ENCODE data around the gene TAF1C. TPM values are rescaled to one million over a fixed set of nuclear protein-coding genes. Genes with fewer than 3 reads are reported as not detected.
A peak's percentile ranks its signal among the peaks of the same experiment; 100 is the strongest.

Gene TAF1C
- total RNA-seq, 4 donors from 2014 or later = 24.4 to 73.9 (median 33.3) TPM

DNA sequence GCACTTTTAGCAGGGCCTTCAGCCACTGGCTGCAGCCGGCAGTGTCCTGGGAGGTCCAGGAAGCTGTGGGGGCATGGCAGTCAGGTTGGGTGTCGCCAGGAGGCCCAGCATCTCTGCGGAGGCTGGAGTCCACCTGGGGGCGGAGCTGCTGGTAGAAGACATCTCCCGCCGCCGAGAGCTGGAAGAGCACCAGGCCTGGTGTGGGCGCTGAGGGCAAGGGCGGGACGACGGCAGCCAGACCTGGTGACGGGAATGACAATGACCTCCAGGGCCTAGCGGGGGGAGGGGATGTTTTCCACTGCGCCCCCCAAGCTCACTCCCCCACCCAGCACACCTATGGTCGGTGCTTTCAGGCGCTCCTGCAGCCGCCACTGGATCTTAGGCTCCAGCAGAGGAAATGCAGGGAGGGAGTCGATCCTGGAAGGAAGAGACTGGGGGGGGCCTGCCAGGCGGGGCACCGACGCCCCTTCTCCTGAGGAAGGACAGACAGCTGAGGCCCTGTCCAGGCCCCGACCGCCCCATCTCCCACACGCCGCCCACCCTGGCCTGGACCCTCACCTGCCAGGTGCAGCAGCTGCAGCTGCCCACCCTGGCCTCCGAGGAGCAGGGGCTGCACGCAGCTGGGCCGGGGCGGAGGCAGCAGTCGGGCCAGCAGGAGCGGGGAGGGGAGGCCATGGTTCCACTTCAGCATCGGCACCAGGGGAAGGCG, 7.1 kb downstream of the TAF1C start:
- DNase-seq (ENCODE audit: low spot score) = no peak
- no peak for ATAC-seq (ENCODE audit: low FRiP score)

DNA sequence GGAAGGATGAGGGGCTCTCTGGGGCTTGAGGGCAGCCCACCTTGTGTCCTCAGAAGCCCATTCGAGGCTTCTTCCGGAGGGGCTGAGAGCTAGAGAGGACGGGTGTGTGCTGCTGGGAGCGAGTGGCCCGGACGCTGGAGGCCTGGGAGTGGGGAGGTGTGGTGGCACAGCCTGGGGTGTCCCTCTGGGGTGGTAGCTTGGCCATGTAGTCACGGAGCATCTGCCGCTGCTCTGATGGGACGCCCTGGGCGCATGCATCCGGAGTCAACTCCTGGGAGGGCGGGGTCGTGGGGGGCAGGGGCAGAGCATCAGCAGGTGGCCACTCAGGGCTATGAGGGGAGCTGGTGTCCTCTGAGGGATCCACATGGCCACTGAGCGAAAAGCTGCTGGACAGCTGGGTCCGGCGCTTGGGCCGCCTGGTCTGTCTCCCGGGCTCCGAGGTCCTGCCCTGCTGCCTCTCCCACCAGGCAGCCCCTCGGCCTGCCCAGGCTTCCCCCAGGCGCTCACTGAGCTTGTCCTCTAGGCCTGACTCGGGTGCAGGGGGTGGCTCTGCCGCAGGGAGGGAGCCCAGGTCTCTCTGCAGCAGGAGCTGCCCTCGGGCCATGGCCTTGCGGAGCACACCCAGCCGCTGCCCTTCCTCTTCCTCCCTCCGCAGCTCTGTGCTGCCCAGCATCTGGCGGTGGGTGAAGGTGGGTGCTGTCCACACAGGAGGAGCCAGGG, 7.8 kb downstream of the TAF1C start:
- TF ChIP-seq, protein P1, sequence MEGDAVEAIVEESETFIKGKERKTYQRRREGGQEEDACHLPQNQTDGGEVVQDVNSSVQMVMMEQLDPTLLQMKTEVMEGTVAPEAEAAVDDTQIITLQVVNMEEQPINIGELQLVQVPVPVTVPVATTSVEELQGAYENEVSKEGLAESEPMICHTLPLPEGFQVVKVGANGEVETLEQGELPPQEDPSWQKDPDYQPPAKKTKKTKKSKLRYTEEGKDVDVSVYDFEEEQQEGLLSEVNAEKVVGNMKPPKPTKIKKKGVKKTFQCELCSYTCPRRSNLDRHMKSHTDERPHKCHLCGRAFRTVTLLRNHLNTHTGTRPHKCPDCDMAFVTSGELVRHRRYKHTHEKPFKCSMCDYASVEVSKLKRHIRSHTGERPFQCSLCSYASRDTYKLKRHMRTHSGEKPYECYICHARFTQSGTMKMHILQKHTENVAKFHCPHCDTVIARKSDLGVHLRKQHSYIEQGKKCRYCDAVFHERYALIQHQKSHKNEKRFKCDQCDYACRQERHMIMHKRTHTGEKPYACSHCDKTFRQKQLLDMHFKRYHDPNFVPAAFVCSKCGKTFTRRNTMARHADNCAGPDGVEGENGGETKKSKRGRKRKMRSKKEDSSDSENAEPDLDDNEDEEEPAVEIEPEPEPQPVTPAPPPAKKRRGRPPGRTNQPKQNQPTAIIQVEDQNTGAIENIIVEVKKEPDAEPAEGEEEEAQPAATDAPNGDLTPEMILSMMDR (IDR thresholded peaks at IDR 0.05) = no peak
- DNase-seq (ENCODE audit: low spot score) (no peak), ATAC-seq (ENCODE audit: low FRiP score) (no peak)

More for the DNA sequence above, 7.1 kb downstream of the TAF1C start:
- TF ChIP-seq, protein P1 (IDR thresholded peaks at IDR 0.05) = no peak

DNA sequence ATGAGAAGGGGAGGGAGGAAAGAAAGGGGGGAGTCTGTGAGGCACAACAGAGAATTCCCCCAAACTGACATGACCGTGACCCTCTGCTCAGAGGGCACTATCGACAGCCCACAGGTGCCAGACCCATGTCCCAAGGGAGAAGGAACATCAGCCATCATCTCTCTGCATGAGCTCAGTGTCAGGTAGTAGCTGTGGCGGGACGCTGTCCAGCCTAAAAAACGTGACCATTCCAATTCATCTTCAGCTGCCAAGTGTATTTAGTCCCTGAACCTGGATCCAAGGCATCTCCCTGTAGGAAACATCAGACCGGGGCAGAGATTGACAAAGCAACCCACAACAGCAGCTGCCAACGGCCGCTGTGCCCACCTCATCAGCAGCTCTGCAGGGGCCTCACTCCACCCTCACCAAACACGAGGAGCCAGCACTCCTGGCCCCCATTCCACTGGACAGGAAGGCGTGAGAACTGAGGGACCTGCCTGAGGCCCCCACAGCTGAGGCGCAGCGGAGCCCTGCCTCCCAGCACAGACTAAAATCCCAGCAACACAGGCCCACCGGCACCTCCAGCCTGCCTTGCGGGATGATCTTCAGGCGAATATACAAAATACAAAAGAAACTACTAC, 8.6 kb downstream of the TAF1C start:
- TF ChIP-seq, protein P1 (IDR thresholded peaks at IDR 0.05) = no peak
- DNase-seq (ENCODE audit: low spot score) (no peak), ATAC-seq (ENCODE audit: low FRiP score) (no peak)

DNA sequence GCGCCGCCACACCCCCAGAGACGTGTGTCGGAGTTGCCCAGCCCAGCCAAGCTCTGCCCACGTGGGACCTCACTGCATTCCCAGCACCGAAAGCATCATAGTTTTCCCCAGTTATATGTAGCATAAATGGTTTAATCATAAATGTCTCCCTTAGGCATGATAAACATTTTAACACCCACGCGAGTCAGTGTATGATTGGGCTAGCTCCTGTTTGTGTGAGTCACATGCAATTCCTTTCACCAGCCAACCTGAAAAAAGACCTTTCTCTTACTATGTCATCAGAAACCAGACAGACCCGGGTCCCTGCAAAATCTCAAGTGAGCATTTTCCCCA, 9.2 kb downstream of the TAF1C start:
- TF ChIP-seq, protein P1 (IDR thresholded peaks at IDR 0.05) = no peak
- ATAC-seq (ENCODE audit: low FRiP score) = peak; percentile 67
- no peak for DNase-seq (ENCODE audit: low spot score)

DNA sequence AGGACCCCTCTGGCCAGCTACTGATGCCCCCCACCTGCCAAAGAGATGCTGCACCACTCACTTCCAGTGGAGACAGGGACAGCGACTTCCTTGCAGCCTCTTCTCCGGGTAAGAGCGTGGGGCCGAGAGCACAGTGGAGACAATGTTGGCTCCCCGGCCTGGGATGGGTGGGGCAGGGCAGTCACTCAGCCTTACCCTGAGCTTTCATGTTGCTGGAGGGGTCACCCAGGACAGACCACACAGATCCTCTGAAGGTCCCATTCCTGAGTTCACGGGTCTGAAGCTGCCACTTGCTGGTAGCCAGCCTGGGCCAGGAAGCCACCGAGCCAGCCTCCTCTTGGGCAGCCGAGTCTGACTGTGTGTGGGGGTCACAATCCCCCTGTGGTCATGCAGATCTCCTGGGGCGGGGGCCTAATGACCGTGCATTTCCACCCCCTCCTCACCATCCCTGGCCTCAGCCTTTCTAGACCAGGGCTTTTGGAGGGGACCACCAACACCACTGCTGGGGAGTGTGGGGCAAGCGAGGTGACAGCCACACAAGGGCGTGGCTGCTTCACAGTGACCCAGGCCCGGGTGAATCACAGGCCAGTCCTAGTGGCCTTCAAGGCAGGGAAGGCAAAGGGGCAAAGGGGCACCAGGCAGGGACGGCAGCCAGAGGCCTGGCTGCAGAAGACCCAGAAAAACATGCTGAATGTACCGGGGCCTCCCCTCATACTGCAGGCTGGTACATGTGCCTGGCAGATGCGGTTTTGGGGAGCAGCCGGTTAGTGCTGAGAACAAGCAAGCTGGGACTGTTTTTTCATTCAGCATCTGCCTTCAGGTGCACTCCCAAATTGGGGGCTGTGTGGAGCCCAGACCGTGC, 10.4 kb downstream of the TAF1C start:
- DNase-seq (ENCODE audit: low spot score) (no peak), ATAC-seq (ENCODE audit: low FRiP score) (no peak)
- TF ChIP-seq, protein P1 (IDR thresholded peaks at IDR 0.05) = no peak

DNA sequence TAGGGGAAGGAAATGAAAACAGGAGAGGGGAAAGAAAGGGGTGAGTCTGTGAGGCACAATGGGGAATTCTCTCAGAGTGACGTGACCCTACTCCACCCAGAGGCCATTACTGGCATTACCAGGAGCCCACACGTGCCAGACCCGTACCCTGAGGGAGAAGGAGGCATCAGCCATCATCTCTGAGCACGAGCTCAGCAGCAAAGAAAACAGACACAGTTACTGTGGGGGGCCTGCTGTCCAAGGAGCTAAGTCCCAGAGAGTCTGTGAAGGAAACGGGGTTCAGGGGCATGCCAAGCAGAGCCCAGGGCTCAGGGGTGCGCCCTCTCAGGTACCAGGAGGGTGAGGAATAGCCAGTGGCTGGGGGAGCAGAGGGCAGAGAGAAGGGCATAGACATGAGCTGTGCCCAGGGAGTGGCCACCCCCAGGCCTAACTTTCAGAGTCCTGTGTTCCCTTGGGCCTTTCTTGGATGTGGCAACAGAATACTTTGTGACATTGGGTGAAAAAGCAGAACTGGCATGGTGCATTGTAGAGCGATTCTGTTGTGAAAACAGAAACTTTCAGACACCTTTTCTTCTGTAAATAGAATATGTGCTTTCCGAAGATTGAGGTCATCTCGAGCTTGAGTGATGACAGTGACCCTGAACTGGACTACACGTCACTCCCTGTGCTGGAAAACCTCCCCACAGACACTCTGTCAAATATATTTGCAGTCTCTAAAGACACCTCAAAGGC, 11.3 kb downstream of the TAF1C start:
- ATAC-seq (ENCODE audit: low FRiP score) (no peak), DNase-seq (ENCODE audit: low spot score) (peak; percentile 44)
- TF ChIP-seq, protein P1 (IDR thresholded peaks at IDR 0.05) = peak in 2 of 3 donors; percentile 50 to 71
